ENCODE data around the gene MAML1.

DNA sequence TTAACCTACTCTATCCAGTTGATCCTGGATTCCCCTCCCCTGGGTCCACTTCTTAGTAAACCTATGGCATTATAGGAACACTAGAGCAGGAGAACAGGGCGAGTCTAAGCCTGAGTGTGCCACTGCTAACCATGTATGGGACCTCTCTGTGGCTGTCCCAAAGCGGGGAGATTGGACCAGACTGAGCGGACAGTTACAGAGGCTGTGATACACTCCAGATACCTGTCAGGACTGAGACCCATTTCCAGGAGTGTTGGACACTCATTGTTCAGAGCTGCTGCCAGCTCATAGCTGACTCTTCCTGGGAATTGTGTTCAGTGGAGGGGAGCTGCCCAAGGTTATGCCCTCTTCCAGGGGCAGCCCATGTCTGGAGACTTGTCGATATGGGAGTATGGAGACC lies 49.2 kb downstream of the MAML1 start:
- TF ChIP-seq EZH2 (IDR thresholded peaks at IDR 0.05; ENCODE audit: insufficient read depth, poor library complexity, severe bottlenecking) (no peak), EZH2phosphoT487 (IDR thresholded peaks at IDR 0.05; ENCODE audit: insufficient read depth, low read depth) (no peak)

Measured in GM23248 (cell line).